ENCODE data around the gene ZNF81.
"Not testable (repeated sequence)": the region's sequence is repeated elsewhere in the genome, so short reads cannot be mapped to it uniquely, and the experiment has no call there.

The ZNF81 gene

GRCh38 chrX:47885501-47885900 is 48.8 kb downstream of the ZNF81 start:
- Histone ChIP-seq H3K27ac (no peak overlapping the region), H3K4me3 (no peak overlapping the region)
- no peak for DNase-seq (ENCODE audit: low spot score)
- TF ChIP-seq CTCF (IDR thresholded peaks at IDR 0.05), result no peak

- Histone ChIP-seq H3K27ac (no peak overlapping the region), H3K4me3 (no peak overlapping the region)
- DNase-seq (ENCODE audit: low spot score), result no peak
- TF ChIP-seq CTCF (IDR thresholded peaks at IDR 0.05), result no peak
These were observed 61.3 kb downstream of the ZNF81 start for GRCh38 chrX:47898024-47898423.

- H3K27ac ChIP-seq, result no peak overlapping the region
- no peak for TF ChIP-seq CTCF (IDR thresholded peaks at IDR 0.05)
- H3K4me3 ChIP-seq, result no peak overlapping the region
- no peak for DNase-seq (ENCODE audit: low spot score)
These were observed 64.1 kb downstream of the ZNF81 start for GRCh38 chrX:47900833-47901232.

- no peak for DNase-seq (ENCODE audit: low spot score)
- H3K4me3 ChIP-seq, result no peak overlapping the region
- TF ChIP-seq CTCF (IDR thresholded peaks at IDR 0.05), result no peak
These were observed 65.5 kb downstream of the ZNF81 start for GRCh38 chrX:47902161-47902560.

GRCh38 chrX:47915886-47916493 is 79.3 kb downstream of the ZNF81 start:
- Histone ChIP-seq H3K27ac (no peak overlapping the region), H3K4me3 (no peak overlapping the region)
- TF ChIP-seq CTCF (IDR thresholded peaks at IDR 0.05), result no peak
- no peak for DNase-seq (ENCODE audit: low spot score)

More at GRCh38 chrX:47902161-47902560, 65.5 kb downstream of the ZNF81 start:
- H3K27ac ChIP-seq, result no peak overlapping the region

GRCh38 chrX:47918274-47918673 is 81.6 kb downstream of the ZNF81 start:
- Histone ChIP-seq H3K4me3 (no peak overlapping the region), H3K27ac (no peak overlapping the region)
- no peak for TF ChIP-seq CTCF (IDR thresholded peaks at IDR 0.05)
- DNase-seq (ENCODE audit: low spot score), result no peak

- Histone ChIP-seq H3K27ac (no peak overlapping the region), H3K4me3 (no peak overlapping the region)
- no peak for DNase-seq (ENCODE audit: low spot score)
- TF ChIP-seq CTCF (IDR thresholded peaks at IDR 0.05), result no peak
These were observed 90.5 kb downstream of the ZNF81 start for GRCh38 chrX:47927212-47927611.

GRCh38 chrX:47931970-47932369 is 95.3 kb downstream of the ZNF81 start:
- not testable (repeated sequence) for H3K27ac ChIP-seq; DNase-seq (ENCODE audit: low spot score); H3K4me3 ChIP-seq
